HG02840 (cell line): Measurements from ENCODE around the gene DHRS2.

ENCODE experiments used
- ATAC-seq: cut with Tn5 transposase; IDR thresholded peaks from one replicate; pipeline ENCODE4 v1.9.1; 2021; ENCODE audit warnings: mild to moderate bottlenecking, moderate library complexity, moderate number of reproducible peaks; ENCODE audit not compliant: unreplicated experiment, low FRiP score

DHRS2 gene

DNA sequence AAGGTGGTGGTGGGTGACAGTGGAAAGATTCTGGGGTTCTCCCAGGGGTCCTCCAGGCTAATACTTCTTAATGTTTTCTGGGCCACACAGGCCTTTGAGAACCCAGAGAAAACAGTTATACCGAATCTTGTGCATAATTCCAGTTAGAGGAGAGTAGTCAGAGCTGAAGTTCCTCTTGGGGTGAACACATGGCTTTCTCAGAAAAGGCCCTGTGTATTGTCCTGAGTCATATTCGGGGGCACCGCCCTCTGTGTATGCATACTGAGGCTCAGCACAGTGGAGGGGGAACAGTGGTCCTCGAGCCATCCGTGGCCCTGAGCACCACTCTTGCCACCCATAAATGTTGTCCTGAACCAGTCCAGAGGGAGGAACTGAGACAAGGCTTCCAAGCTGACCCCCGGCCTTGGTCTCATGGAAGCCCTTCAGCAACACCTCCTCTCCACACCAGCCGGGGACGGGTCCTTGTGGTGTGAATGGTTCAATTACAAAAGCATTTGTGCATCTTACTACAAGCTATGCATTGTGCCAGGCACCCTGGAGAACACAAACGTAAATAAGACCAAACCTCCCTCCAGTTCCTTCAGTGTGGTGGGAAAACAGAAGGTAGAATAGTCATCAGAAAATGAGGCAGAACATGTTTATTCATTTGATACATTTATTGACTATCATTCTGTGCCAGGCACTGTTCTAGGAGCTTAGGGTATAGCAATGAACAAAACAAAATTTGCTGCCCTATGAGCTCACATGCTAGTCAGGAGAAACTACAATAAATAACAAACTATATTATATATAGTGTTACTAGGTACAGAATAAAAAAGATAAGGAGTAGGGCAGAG lies 9.9 kb downstream of the DHRS2 start:
- no peak for ATAC-seq

DNA sequence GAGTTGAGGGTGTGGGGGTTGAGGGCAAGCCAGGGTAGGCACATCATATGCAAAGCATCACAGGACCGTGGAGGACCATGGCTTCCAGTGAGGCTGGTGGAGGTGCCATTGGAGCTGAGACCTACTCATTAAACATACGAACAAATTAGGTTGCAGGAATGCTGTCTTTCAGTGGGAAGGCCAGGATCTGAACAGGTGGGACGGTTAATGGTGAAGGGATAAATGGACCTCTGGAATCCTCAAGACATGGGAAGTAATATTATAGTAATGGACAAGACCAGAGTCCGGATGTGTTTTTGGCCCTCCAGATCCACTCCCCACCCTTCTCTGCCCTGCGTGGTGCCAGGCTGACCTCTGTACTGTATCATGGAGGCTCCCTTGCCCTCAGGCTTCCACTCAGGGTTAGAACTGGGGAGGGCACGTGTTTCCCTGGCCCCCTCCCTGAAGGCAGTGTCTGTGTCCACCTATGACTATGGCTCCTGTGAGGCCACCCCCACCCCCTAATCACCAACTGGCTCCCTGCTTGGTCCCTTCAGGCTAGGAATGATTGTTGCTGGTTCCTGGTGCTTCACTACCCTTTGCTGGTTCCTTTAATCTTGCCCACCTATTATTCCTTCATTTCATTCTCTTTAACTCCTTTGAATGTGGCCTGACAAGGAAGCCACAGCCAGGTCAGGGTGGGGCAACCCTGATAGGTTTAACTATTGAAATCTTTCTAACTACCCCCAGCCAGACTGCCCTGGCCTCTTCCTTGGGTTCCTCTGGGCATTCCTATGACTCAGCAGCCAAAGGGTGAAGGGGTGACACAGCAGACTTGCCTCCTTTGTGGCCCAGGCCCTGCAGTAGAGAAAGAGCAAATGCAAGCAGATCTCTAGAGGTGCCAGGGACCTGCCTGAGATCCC lies 10.7 kb downstream of the DHRS2 start:
- no peak for ATAC-seq

DNA sequence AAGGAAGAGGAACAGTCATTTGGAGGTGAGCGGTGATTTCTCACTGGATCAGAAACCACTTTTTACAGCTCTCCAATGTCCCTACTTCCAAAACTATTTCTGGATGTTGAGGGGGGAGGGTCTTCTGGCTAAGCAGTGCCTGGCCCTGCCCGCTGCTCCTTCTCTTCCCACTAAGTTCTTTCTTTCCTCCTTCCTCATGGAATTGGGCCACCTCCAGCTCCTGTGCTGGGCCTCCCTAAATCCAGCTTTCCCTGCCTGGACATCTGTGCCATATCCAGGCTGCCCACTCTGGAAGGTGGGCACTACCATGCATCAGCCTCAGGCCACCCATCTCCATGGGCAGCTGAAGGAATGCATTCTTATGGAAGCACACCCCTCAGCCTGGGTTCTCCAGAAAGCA lies 11.5 kb downstream of the DHRS2 start:
- no peak for ATAC-seq

DNA sequence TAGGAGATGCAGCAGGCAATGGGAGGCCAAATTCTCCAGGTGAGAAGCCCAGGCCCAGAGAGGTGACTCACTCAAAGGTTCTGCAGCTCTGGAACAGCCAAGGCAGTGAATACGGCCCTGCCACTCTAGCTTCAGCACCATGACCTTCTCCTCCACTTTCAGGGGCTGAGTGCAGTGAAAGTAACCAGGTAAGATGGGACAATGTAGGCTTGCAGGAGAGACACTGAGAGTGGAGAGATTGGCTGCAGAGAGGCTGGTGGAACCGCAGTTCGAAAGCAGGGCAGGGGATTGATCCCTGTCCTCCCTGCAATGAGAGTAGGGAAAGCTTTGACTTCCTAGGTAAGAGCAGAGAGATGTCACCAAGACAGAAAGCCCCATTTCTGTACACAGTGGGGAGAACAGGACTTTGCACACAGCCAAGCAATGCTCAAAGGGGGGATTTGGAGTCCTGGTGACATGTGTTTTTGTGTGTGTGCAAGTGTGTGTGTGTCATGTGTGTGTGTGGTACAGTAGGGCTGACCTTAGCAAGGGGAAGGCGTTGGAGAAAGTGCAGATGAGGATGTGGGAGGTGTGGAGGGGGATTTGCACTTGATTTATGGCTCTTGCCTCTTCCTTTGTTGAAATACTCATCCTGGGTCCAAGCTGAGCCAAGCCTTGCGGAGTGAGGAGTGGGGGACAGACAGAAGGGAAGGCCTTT lies 12.7 kb downstream of the DHRS2 start:
- no peak for ATAC-seq

DNA sequence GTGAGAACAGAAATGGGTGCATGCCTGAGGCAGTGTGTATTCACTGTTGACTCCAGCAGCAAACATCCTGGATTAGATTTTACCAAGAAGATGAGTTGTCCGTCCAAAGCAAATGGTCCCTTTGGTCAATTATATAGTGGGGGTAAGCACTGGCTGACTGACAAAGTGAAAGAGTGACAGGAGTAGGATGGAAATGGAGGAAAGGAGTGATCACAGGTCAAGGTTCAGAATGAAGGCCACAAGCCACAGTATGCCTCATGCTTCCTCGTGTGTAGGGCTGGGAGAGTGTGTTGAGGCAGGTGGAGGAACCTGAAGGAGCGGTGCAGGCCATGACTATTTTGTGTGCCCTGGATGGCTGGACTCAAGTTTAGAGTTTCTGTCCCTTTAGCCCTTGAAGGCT lies 14.3 kb downstream of the DHRS2 start:
- ATAC-seq = no peak

DNA sequence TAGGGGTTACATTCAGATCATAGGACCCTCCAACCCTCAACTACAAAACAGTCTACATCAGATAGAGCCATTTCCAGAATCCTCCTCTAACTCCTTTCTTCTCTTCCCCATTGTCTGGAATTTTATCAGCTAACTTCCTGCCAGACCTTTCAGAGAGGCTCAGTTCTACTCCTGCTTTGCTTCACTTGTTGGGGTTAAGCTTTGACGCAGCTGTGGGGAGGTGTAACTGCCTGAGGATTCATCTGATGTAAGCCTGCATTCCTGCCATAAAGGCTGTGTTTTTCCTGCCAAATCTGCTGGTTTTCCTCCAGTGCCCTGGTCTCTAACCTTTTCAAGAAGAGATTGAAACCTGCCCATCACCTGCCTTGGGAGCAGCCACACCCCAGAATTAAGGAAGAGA lies 16.9 kb downstream of the DHRS2 start:
- ATAC-seq = no peak

DNA sequence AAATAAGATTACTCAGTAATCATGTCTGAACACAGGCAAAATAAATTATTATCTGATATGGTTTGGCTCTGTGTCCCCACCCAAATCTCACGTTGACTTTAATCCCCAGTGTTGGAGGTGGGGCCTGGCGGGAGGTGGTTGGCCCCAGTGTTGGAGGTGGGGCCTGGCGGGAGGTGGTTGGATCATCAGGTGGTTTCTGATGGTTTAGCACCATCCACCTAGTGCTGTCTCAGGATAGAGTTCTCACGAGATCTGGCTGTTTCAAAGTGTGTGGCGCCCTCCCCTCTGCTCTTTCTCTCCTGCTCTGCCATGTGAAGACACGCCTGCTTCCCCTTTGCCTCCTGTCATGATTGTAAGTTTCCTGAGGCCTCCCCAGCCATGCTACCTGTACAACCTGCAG lies 18.1 kb downstream of the DHRS2 start:
- ATAC-seq = no peak

DNA sequence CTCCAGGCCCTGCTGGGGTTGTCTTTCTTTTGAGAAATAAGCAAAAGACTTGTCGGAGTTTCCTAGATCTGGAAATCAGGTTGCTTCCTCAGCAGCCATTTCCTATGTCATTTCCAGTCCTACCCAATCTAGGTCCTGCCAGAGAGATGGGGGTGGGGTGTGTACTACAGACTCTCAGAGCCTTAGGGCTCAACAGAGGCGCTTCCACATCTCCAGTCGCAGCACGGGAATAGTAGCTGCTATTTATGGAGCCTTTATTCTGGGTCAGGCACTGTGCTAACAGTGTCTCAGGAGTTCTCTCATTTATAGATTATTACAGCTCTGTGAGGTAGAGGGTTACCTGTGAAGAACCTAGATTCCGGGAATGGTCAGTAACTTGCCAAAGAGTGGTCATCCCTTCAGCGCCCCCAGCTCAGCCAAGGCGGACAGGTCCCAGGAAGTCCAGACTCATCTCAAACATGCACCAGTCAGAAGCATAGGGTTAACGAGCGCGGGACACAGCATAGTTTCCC lies 21.9 kb downstream of the DHRS2 start:
- no peak for ATAC-seq

DNA sequence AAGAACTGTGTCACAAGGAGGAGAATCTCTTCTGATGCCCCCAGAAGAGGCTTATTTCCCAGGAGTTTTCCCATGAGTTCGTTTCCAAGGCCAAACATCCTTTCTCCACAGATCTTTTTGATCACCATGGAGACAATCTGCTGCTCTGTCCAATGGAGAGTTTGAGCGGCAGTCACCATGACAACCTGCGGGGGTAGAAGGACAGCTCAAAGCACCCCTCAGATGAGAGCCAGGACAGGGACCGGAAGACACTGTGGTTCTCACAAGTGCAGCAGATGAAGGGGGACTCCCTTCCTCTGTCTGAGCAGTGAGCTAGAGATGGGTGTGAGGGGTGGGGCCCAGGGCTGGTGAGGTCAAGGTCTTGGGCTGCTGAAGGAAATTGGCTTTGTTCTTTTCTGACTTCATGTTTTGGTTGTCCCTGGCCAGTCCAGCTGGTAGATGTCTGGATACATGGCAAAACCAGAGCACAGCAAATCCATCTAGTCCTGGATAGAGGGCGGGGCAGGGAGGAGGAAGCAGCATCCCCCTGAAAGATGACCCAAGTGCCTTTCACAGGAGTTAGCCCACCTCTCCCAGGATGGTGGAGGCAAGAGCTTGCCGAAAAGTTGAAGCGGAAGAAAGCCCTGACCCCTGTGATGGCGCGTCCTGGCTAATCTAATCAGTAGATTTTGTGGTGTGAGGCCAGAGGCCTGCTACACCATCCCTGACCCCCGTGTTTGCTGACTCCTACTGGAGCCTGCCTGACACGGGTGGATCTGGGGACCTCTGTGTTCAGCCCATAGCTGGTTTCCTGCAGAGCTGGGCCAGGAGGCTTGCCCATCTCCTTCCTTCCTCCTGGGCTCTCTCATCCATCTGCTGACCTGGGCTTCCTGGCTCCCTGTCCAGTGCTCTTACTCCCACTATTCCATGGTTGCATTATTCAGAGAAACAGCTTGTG lies 24.4 kb downstream of the DHRS2 start:
- no peak for ATAC-seq

DNA sequence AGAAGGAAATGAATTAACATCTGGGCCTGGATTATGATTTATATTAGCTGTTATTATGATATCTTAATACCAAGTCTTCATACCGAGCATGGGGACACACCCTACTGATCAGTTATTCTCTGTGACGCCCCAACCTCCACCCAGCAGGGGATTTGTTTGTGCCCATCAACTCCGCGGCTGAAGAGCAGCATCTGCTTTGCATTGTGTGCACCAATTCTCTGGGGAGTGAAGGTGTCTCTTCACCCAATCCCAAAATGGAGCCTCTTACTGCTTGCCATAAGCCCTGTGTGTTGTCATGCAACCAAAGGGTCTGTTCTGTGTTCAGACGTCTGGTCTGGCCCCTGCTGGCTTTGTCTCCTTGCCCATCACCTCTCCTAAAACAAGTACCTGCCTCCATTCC lies 25.4 kb downstream of the DHRS2 start:
- no peak for ATAC-seq

DNA sequence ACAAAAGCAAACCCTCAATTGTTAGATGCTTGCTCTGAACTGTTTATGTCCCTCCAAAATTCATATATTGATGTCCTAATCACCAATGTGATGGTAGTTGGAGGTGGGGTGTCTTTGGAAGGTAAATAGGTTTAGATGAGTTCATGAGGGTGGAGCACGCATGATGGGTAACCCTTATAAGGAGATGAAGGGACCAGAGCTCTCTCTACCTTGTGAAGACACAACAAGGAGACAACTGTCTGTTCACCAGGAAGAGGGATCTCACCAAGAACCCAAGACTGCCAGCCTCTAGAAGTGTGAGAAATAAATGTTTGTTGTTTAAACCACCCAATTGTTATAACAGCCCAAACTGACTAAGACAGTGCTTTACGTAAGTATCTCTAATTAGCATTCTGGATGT lies 27.0 kb downstream of the DHRS2 start:
- no peak for ATAC-seq

DNA sequence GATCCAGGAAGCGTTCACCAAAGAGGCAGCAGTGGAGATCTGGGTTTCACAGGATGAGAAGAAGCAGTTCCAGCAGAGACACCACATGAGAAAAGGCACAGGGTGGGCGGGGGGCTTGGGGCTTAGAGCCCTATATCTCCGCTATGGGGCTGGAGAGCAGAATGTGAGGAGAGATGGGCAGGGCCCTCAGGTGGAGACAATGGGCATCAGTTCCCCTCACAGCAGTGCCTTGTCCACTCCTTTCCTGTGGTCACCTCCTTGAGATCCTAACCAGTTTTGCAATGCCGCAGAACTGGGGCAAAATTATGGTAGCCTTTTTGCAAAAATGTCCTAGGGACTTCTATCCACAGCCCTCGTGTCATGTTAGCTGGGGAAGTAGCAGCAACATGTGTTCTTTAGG lies 27.5 kb downstream of the DHRS2 start:
- ATAC-seq = no peak

DNA sequence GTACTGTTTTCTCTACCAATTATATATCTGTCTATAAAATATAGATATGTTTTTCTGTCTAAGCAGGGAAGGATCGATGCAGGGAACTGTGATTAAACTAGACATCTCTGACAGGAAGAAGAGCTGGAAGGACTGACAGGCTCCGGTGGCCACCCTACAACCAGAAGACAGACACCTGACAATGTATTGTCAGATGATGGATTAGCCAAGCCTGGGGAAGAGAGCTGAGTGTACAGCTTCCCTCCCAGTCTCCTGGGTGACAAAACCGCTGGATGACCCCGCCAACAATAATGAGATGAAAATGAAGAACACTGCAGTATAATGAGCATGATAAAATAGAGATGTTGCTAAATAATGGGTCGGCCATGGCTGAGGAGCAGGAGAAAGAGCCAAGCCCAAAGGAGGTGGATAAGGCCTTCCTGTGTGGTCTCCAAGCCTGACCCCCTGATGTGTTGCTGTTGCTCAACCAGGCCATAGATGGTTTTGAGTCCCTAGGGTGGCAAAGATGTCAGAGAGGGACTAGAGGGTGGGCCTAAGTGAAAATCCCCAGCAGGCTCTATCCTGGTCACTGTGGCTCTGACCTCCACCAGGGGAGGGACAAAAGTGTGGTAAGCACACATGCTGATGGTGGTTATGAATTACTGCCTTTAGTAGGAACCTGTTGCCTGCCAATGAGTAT lies 28.2 kb downstream of the DHRS2 start:
- ATAC-seq = no peak

DNA sequence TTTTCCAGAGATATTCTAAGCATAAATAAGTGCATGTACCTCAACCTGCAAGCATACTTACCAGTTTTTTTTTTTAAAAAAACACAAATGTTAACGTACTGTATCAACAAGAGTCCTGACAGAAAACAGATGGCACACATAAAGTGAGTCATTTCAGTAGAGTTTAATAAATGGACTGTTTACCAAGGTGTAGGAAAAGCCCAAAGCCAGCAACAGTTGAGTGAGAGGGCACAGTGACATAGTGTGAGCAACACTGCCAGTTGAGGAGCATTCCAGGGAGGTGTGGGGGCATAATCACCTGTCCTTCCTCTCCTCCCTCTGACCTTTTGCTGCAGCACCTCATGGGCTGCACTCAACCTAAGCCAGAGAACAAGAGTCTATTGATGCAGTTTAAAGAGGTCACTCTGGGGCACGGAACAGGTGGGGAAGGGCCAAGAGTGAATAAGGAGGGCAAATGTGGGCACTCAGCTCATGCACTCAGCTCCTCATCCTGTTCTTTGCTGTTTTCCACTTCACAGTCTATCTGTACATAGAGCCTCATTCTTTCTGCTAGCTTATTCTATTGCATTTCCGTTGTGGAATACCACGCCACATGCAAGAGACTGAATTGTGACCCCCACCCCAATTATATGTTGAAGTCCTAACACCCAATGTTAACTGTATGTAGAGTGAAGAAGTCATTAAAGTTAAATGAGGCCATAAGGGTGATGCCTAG lies 29.3 kb downstream of the DHRS2 start:
- no peak for ATAC-seq

DNA sequence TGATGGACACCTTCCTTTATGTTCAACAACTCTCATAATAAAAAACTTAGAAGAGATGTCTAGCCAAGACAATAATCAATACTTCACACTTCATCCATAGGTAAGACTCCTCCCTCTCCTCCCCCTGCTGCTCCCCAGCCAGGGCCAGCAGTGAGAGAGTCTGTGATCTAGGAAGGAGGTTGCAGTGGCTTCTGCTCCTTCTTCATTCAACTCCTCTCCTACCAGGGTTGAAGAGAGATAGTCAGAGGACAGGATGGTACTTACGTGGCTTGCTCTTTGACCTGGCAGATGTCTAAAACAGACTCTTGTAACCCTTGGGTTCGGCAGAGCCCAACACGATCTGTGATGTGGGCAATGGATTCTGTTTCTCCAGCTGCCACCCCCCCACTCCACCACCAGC lies 31.0 kb downstream of the DHRS2 start:
- no peak for ATAC-seq

DNA sequence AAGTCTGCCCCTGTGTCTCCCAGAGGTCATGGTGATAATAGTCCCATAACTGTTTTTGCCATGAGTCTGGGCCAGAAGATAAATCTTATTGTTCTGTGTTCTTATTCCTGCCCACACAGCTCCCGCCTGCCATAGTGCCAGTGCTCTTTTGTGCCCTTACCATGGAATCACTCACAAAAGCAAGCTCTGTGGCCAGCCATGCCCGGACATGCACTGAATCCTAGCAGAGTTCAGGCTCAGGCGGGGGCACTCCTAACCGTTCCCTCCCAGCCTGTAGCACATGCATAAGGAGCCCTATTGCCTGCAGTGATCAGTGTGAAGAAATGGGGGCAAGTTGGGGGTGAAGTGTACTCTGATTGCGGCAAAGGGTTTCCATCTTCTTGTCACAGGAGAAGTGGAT lies 33.3 kb downstream of the DHRS2 start:
- no peak for ATAC-seq

DNA sequence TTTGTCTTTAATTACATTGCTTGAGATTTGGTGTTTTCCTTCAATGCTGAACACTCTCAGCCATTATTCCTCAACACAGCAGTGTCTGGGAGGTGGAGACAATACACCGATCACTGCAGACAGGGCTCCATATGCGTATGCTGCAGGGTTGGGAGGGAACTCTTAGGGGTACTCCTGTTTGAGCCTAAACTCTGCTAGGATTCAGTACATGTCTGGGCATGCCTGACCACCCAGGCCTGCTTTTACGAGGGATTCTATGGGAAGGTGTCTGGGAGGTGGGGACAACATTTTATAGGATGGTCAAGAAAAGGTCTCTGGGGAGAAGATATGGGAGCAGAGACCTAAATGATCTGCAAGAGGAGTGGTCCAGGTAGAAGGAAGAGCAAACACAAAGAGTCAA lies 34.3 kb downstream of the DHRS2 start:
- no peak for ATAC-seq

DNA sequence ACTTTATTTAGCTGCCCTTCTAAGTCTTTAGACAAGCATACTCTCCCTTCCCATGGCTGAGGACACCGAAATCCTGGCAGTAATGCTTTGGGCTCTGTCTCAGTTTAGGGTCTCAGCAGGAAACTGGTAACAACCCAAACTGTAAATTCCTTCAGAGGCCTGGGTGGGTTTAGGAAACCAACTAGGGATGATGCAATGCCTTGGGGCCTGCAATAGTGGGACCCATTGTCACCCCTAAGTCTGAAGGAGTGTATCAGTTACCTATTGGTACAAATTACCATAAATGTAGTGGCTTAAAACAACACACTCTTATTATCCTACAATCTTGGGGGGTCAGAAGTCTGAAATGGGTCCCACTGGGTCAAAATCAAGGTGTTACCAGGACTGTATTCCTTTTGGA lies 36.0 kb downstream of the DHRS2 start:
- no peak for ATAC-seq

DNA sequence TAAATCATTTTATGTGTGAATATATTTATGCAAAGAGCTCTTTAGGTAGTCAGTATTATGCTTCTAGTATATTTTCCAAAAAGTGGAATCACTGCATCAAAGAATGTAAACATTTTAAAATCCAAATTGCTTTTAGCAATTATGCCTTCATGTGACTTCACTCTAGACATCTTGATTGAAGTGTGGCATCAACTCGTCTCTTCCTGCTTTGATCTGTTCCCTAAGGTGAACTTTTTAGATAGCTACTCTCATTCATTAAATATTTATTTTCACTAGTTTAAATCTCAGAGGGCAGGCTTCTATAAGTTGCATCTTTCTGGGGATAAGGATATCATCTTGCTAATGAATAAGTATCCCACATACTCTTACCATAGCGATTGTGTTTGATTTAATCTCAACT lies 39.2 kb downstream of the DHRS2 start:
- no peak for ATAC-seq
